HG02571 (cell line): ENCODE data around the gene NDUFB2.
"Not testable (repeated sequence)": the region's sequence is repeated elsewhere in the genome, so short reads cannot be mapped to it uniquely, and the experiment has no call there.

Experiments
- ATAC-seq: cut with Tn5 transposase; IDR thresholded peaks from one replicate; pipeline ENCODE4 v1.9.1; 2021; ENCODE audit warnings: mild to moderate bottlenecking, moderate library complexity; ENCODE audit not compliant: unreplicated experiment

The NDUFB2 gene

GRCh38 chr7:140672382-140673062 lies 24.0 kb upstream of the NDUFB2 start, which contains the start of gene ADCK2:
Gene ADCK2, plus strand, starts transcription at chr7:140672945. Its CDS starts 386 bp downstream, at chr7:140673331.
- ATAC-seq = peak; percentile 61

GRCh38 chr7:140673063-140673773 lies 23.3 kb upstream of the NDUFB2 start:
- peak; percentile 55 for ATAC-seq

- ATAC-seq = no peak
These were observed 22.7 kb upstream of the NDUFB2 start for GRCh38 chr7:140673774-140674155.

- no peak for ATAC-seq
These were observed 22.1 kb upstream of the NDUFB2 start for GRCh38 chr7:140674356-140674800.

GRCh38 chr7:140674899-140675701 lies 21.4 kb upstream of the NDUFB2 start:
- ATAC-seq = no peak

- ATAC-seq = no peak
These were observed 20.8 kb upstream of the NDUFB2 start for GRCh38 chr7:140675726-140676125.

- peak; percentile 37 for ATAC-seq
These were observed 20.2 kb upstream of the NDUFB2 start for GRCh38 chr7:140676306-140676705.

- ATAC-seq = not testable (repeated sequence)
These were observed 19.6 kb upstream of the NDUFB2 start for GRCh38 chr7:140676956-140677355.

GRCh38 chr7:140677496-140677895 lies 19.0 kb upstream of the NDUFB2 start:
- ATAC-seq = no peak

GRCh38 chr7:140678081-140678815 lies 18.3 kb upstream of the NDUFB2 start:
- no peak for ATAC-seq

GRCh38 chr7:140678816-140679130 lies 17.7 kb upstream of the NDUFB2 start:
- ATAC-seq = no peak

GRCh38 chr7:140679186-140679585 lies 17.3 kb upstream of the NDUFB2 start:
- no peak for ATAC-seq

- ATAC-seq = no peak
These were observed 15.6 kb upstream of the NDUFB2 start for GRCh38 chr7:140680886-140681285.

GRCh38 chr7:140681766-140682165 lies 14.7 kb upstream of the NDUFB2 start:
- ATAC-seq = no peak

GRCh38 chr7:140683657-140684056 lies 12.9 kb upstream of the NDUFB2 start:
- ATAC-seq = no peak

GRCh38 chr7:140684066-140684950 lies 12.2 kb upstream of the NDUFB2 start:
- no peak for ATAC-seq

- no peak for ATAC-seq
These were observed 11.0 kb upstream of the NDUFB2 start for GRCh38 chr7:140685407-140686087.

- ATAC-seq = no peak
These were observed 9.6 kb upstream of the NDUFB2 start for GRCh38 chr7:140686921-140687320.

- no peak for ATAC-seq
These were observed 8.2 kb upstream of the NDUFB2 start for GRCh38 chr7:140688341-140688740.
